Lower lobe of right lung (tissue), 2 donors: Measurements from ENCODE around the gene NPB. TPM values are rescaled to one million over a fixed set of nuclear protein-coding genes. Genes with fewer than 3 reads are reported as not detected.

Experiments used
- ATAC-seq, 2 donors: fragments of 200-7000 bp; cut with Tn5 transposase; one replicate each; pipeline ENCODE4 v1.9.1; 2020 to 2022; ENCODE audit warnings: mild to moderate bottlenecking in 2 of 2, moderate library complexity in 2 of 2
- DNase-seq: peaks from one replicate; pipeline ENCODE4 v3.0.0-alpha.2; 2020
- H3K27ac ChIP-seq: fragments of 200-600 bp; one replicate; pipeline ENCODE4 v1.8.0; 2022
- H3K27me3 ChIP-seq: fragments of 200-600 bp; one replicate; pipeline ENCODE4 v1.8.0; 2022; ENCODE audit warnings: low read depth
- H3K36me3 ChIP-seq: fragments of 200-600 bp; one replicate; pipeline ENCODE4 v1.8.0; 2022; ENCODE audit warnings: mild to moderate bottlenecking
- H3K4me1 ChIP-seq: fragments of 200-600 bp; one replicate; pipeline ENCODE4 v1.8.0; 2022
- H3K4me3 ChIP-seq: fragments of 200-600 bp; one replicate; pipeline ENCODE4 v1.8.0; 2022; ENCODE audit warnings: mild to moderate bottlenecking
- H3K9me3 ChIP-seq: fragments of 200-600 bp; one replicate; pipeline ENCODE4 v1.8.0; 2022
- intact Hi-C: fragments of 100-400 bp; cut with DNase I; formaldehyde crosslinking; loops from one replicate; pipeline ENCODE4 v1.11.0; 2022
- total RNA-seq: library from RNA; stranded (reverse); fragmentation: NEBNext Ultra II Directional; extraction: Animal tissue kit (Norgen Biotek cat#: 25700); gene quantifications from one replicate; pipeline ENCODE4 v1.2.1, GENCODE V29; 2021
- TF ChIP-seq, protein P1 (sequence below): fragments of 200-600 bp; IDR thresholded peaks from one replicate; pipeline ENCODE4 v1.8.0; 2022; ENCODE audit warnings: antibody characterized with exemption, mild to moderate bottlenecking
- donor health status: DM: no; HTN: yes; CAD: no; lungs with severe emphysema.

NPB gene
- total RNA-seq, 1 donor from 2014 or later = 0.71 TPM

DNA sequence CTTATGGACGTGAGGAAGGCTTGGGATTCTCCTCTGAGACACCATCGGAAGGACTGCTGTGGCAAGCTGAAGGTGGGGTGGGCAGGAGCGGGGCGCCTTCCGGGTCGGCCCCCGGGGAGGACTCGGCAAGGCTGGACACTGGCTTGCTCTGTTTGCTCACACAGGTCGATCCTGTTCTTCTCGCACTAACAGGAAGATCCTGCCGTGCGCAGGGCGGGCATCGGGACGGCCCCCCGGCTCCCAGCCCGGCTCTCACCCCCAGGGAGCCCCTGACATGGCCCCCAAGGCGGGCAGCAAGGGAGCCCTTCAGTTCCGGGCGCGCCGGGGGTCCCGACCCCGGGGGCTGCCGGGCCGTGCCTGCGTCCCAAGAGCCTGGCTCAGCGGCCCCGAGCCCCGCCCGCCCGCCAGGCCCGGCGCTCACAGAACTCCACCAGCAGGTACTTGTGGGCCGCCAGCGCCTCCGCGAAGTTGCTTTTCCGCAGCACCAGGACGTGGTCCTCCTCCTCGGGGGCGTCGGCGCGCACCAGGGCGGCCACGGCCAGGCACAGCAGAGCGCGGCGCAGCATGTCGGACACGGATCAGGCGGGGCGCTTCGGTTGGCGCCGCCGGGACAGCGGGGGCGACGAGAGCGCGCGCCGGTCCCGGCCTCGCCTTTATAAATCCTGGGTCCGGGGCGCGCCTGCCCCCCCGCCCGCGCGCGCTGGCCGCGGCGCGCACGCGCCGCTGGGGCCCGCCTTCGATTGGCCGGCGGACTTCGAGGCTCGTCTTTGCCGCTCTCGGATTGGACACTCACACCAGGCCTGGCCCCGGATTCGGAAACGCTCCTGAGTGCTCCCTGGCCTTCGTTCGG lies 41.9 kb upstream of the NPB start, which contains the start of gene P4HB:
Gene P4HB (minus strand): TSS at position 630 of the 850 bp plus-strand sequence. CDS start 64 bp downstream, at position 566.
- DNase-seq (no peak), ATAC-seq (peak in 1 of 2 donors; percentile 0)
- intact Hi-C loops = no loop called here
- Histone ChIP-seq H3K27ac (peak within 1 kb of the TSS; percentile 97), H3K36me3 (peaks cover 60% of the 10 kb centered on the region), H3K4me1 (peaks cover 51% of the 10 kb centered on the region), H3K27me3 (no peaks in the 10 kb centered on the region), H3K4me3 (peak within 1 kb of the TSS; percentile 98), H3K9me3 (no peaks in the 10 kb centered on the region)
- TF ChIP-seq, protein P1, sequence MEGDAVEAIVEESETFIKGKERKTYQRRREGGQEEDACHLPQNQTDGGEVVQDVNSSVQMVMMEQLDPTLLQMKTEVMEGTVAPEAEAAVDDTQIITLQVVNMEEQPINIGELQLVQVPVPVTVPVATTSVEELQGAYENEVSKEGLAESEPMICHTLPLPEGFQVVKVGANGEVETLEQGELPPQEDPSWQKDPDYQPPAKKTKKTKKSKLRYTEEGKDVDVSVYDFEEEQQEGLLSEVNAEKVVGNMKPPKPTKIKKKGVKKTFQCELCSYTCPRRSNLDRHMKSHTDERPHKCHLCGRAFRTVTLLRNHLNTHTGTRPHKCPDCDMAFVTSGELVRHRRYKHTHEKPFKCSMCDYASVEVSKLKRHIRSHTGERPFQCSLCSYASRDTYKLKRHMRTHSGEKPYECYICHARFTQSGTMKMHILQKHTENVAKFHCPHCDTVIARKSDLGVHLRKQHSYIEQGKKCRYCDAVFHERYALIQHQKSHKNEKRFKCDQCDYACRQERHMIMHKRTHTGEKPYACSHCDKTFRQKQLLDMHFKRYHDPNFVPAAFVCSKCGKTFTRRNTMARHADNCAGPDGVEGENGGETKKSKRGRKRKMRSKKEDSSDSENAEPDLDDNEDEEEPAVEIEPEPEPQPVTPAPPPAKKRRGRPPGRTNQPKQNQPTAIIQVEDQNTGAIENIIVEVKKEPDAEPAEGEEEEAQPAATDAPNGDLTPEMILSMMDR = no peak

DNA sequence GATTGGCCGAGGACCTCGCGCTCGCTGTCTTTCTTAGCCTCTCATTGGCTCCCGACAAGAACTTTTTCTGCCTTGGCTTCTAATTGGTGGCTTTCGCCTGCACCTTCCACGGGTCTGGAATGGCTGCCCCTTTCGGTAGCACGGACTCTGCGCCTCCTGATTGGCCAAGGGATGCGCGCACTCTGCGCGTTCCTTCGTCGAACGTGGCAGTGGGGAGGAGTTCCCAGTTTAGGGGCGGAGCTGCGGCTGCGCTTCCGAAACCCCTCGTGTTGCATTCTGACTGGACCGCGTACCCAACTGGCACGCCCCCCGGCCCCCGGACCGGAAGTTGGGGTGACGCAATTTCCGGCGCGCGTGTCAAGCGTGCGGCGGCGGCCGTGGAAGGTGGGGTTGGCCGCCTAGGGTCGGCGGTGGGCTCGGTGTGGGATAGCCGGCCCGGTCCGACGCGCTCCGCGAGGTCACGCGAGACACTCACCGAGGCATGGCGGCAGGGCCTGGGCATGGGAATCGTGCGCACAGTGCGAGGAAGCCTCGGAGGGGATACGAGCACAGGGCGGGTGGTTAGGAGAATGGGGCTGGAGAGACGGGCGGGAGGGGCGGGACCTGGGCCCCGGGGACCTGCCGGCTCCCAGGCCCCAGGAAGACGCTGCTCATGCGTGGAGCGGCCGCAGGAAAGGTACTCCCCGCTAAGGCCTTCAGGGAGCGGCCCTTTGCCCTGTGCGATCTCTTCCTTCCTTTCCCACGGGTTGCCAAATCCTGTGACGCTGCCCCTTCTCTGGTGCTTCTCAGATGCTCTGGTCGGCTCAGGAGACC lies 41.1 kb upstream of the NPB start:
- H3K27me3 ChIP-seq = no peaks in the 10 kb centered on the region
- peak overlapping the region; percentile 79 for H3K4me3 ChIP-seq
- peak; percentile 99 for DNase-seq
- peaks cover 56% of the 10 kb centered on the region for H3K4me1 ChIP-seq
- H3K9me3 ChIP-seq = no peaks in the 10 kb centered on the region
- TF ChIP-seq, protein P1 = no peak
- peaks cover 59% of the 10 kb centered on the region for H3K36me3 ChIP-seq
- intact Hi-C loops = no loop called here
- peak overlapping the region; percentile 97 for H3K27ac ChIP-seq
- peak; percentile 96 to 97 for ATAC-seq

DNA sequence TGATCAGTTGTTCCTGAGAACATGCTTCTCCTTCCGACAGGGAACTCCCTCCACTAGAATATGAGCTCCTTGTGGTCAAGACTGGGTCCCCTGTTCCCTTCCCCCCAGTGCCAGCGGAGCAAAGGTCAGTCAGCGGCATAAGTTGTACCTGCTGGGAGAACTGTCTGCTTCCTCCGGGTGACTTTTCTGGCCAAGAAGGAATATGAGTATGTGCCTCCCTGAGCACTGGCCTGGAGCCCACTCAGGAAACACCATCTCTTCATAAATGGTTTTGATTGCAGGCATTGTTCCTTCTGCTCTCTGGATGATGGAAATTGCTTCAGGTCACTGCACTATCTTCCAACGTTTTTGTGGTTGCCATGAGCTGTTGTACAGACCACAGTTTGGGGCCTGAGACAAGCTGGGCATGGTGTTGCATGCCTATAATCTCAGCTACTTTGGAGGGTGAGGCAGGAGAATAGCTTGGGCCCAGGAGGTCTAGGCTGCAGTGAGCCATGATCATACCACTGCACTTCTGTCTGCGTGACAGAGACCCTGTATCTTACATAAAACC lies 38.8 kb upstream of the NPB start:
- Histone ChIP-seq H3K9me3 (no peaks in the 10 kb centered on the region), H3K4me1 (peaks cover 69% of the 10 kb centered on the region), H3K27me3 (no peaks in the 10 kb centered on the region), H3K36me3 (peaks cover 59% of the 10 kb centered on the region), H3K4me3 (no peak overlapping the region), H3K27ac (no peak overlapping the region)
- intact Hi-C loops = no loop called here
- no peak for DNase-seq
- no peak for ATAC-seq
- TF ChIP-seq, protein P1 = no peak

DNA sequence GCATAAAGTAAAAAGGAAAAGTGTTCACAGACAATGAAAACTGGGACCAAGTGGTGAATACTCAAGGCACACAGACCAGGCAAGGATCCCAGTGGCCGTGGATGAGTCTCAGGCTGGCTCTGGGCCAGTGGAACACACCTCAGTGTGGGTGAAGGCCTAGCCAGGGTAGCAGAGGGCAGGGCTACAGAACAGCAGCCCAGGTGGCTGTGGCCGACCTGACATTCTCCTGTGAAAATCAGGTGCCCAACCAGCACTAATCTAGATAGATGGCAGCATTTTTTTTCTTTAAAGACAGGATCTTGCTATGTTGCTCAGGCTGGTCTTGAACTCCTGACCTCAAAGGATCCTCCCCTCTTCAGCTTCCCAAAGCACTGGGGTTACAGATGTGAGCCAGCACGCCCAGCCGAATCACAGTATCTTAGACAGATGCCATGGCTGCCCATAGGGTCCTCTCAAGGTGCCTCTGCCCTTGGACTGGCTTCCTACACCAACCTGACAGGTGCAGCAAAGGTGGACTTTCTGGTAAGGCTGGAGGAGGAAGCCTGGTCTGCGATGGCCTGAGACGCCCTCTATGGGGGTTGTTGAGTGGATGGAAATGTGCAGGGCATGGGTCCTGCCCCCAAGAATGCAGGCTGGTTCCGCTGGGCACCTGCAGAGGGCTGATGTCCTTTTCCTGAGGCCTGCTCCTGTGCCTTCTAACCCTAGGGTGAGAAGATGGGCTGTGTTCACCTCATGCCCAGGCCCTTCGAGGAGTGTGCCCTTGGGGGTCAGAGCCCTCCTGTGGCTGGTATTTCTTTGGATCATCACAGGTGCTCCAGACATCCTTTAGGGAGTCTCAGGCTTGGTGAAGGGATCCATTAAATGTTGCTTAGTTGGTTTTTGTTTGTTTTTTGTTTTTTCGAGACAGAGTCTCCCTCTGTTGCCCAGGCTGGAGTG lies 37.9 kb upstream of the NPB start:
- ATAC-seq (no peak), DNase-seq (no peak)
- intact Hi-C loops = no loop called here
- TF ChIP-seq, protein P1 = no peak
- Histone ChIP-seq H3K27ac (no peak overlapping the region), H3K36me3 (peaks cover 59% of the 10 kb centered on the region), H3K4me1 (peaks cover 69% of the 10 kb centered on the region), H3K4me3 (no peak overlapping the region), H3K9me3 (no peaks in the 10 kb centered on the region), H3K27me3 (no peaks in the 10 kb centered on the region)
